ENCODE results near the gene OTC. TPM values are rescaled to one million over a fixed set of nuclear protein-coding genes. Genes with fewer than 3 reads are reported as not detected.

OTC gene
- total RNA-seq, 4 donors from 2014 or later: 1.8 to 5.0 (median 4.2) TPM; not detected in 1

GRCh38 chrX:38407126-38407525 lies 54.7 kb downstream of the OTC start:
- no peaks in the 10 kb centered on the region for H3K4me1 ChIP-seq
- DNase-seq: no peak
- no peaks in the 10 kb centered on the region for H3K36me3 ChIP-seq
- TF ChIP-seq, protein P1, sequence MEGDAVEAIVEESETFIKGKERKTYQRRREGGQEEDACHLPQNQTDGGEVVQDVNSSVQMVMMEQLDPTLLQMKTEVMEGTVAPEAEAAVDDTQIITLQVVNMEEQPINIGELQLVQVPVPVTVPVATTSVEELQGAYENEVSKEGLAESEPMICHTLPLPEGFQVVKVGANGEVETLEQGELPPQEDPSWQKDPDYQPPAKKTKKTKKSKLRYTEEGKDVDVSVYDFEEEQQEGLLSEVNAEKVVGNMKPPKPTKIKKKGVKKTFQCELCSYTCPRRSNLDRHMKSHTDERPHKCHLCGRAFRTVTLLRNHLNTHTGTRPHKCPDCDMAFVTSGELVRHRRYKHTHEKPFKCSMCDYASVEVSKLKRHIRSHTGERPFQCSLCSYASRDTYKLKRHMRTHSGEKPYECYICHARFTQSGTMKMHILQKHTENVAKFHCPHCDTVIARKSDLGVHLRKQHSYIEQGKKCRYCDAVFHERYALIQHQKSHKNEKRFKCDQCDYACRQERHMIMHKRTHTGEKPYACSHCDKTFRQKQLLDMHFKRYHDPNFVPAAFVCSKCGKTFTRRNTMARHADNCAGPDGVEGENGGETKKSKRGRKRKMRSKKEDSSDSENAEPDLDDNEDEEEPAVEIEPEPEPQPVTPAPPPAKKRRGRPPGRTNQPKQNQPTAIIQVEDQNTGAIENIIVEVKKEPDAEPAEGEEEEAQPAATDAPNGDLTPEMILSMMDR (IDR thresholded peaks at IDR 0.05): no peak
- no peak for TF ChIP-seq POLR2A (IDR thresholded peaks at IDR 0.05)
- intact Hi-C loops (cut with DNase I; ENCODE audit: low total_unique reads): no loop called here
- H3K9me3 ChIP-seq: no peaks in the 10 kb centered on the region
- peaks cover 0 to 2% of the 10 kb centered on the region in 2 donors for H3K27me3 ChIP-seq
- H3K27ac ChIP-seq: no peak overlapping the region
- no peak overlapping the region for H3K4me3 ChIP-seq

DNA sequence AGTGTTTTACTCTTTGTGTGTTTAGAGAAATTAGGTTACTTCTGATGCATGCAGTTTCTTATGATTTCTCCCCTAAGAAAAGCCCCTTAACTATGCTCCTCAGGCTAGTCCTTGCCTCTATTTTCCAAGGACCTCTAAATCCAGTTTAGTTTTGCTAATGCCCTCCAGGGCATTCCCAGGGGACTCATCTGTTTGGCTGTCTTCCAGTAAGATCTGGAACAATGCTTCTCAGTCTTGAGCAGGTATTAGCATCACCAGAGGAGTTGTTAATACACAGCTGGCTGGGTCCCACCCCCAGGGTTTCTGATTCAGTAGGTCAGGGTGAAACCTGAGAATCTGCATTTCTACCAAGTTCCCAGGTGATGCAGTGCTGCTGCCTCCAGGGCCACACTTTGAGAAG lies 56.9 kb downstream of the OTC start:
- intact Hi-C loops (cut with DNase I; ENCODE audit: low total_unique reads): no loop called here
- no peak for TF ChIP-seq POLR2A (IDR thresholded peaks at IDR 0.05)
- TF ChIP-seq, protein P1 (IDR thresholded peaks at IDR 0.05): no peak
- no peaks in the 10 kb centered on the region for H3K36me3 ChIP-seq

GRCh38 chrX:38426785-38427184 lies 74.4 kb downstream of the OTC start:
- Histone ChIP-seq H3K9me3 (no peaks in the 10 kb centered on the region), H3K27me3 (no peaks in the 10 kb centered on the region), H3K36me3 (no peaks in the 10 kb centered on the region), H3K4me3 (no peak overlapping the region), H3K4me1 (no peaks in the 10 kb centered on the region), H3K27ac (no peak overlapping the region)
- DNase-seq: no peak
- TF ChIP-seq, protein P1 (IDR thresholded peaks at IDR 0.05): no peak
- intact Hi-C loops (cut with DNase I; ENCODE audit: low total_unique reads): no loop called here

More for the DNA sequence above, 56.9 kb downstream of the OTC start:
- no peak for DNase-seq
- peaks cover 0 to 5% of the 10 kb centered on the region in 2 donors for H3K27me3 ChIP-seq
- H3K9me3 ChIP-seq: no peaks in the 10 kb centered on the region
- H3K27ac ChIP-seq: no peak overlapping the region
- no peak overlapping the region for H3K4me3 ChIP-seq
- no peaks in the 10 kb centered on the region for H3K4me1 ChIP-seq

GRCh38 chrX:38431525-38431924 lies 79.1 kb downstream of the OTC start:
- DNase-seq: no peak

DNA sequence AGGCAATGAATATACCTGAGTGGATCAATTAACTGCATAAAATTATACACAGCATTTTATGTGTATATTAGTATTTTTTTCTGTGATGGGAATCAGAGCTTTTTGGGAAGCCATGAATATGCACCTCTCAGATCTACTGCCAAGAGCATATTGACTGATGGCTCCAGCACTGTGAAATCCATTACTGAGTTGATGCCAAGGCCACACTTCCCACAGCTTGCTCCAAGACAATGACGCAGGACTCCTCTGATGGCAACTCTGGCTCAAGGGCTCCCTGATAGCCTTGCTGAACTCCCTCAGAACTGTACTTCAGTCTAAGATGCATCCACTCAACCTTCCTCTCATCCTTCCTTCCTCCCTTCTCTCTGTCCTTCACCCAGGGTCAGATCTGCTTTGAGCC lies 82.7 kb downstream of the OTC start:
- Histone ChIP-seq H3K36me3 (no peaks in the 10 kb centered on the region), H3K9me3 (no peaks in the 10 kb centered on the region), H3K4me1 (no peaks in the 10 kb centered on the region), H3K4me3 (no peak overlapping the region), H3K27ac (no peak overlapping the region), H3K27me3 (no peaks in the 10 kb centered on the region)
- intact Hi-C loops (cut with DNase I; ENCODE audit: low total_unique reads): no loop called here
- TF ChIP-seq POLR2A (IDR thresholded peaks at IDR 0.05): no peak
- TF ChIP-seq, protein P1 (IDR thresholded peaks at IDR 0.05): no peak
- no peak for DNase-seq

More at GRCh38 chrX:38431525-38431924, 79.1 kb downstream of the OTC start:
- TF ChIP-seq POLR2A (IDR thresholded peaks at IDR 0.05): no peak
- TF ChIP-seq, protein P1 (IDR thresholded peaks at IDR 0.05): no peak
- intact Hi-C loops (cut with DNase I; ENCODE audit: low total_unique reads): no loop called here
- Histone ChIP-seq H3K27ac (no peak overlapping the region), H3K27me3 (no peaks in the 10 kb centered on the region), H3K4me1 (no peaks in the 10 kb centered on the region), H3K36me3 (no peaks in the 10 kb centered on the region), H3K9me3 (no peaks in the 10 kb centered on the region), H3K4me3 (no peak overlapping the region)

All from uterus (tissue), 4 donors.